CD4-positive, alpha-beta T cell treated with Interleukin-4 for 4 hours (primary cell): ENCODE results near the gene KIRREL3.

ENCODE experiments used
- DNase-seq: peaks from one replicate; pipeline ENCODE4 v3.0.0-alpha.2; 2020

KIRREL3 gene

DNA sequence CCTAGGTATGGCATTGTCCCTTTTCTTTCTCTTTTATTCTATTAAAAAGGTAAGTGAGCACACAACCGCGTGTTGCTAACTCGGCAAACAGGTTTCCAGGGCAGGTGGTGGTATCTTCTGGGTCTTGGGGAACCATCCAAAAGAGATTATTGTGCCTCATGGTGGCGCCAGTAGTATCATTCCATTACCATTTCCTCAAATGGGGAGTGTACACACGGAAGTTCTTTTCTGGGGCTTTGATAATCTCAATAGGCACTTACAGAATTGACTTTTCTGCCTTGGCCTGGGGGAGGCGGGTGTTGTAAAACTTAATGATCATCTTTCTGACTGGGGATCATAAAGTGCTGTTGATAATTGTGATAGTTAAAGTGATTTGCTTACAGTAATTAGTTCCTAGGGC is 234.1 kb downstream of the KIRREL3 start:
- DNase-seq: no peak

GRCh38 chr11:126765196-126765595 is 235.4 kb downstream of the KIRREL3 start:
- DNase-seq: no peak

DNA sequence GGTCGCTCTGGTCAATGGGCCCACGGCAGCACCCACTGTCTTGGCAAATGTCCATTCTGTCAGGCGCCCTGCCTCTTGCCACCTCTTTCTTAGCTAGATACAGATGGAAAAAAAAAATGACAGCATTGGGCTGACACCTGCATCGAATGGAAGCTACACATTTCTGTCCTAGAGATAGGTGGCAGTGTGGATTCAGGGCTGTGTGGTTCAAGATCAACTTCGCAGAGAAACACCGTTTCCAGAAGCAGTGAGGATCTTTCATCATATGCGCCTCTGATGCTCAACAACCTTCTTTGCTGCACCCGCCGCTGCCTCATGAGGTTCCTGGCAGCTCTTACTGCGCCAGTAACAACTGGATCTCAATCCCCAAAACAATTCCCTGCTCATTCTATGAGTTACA is 236.3 kb downstream of the KIRREL3 start:
- DNase-seq: no peak

- DNase-seq: no peak
Observed at GRCh38 chr11:126756855-126757254, 243.7 kb downstream of the KIRREL3 start.

DNA sequence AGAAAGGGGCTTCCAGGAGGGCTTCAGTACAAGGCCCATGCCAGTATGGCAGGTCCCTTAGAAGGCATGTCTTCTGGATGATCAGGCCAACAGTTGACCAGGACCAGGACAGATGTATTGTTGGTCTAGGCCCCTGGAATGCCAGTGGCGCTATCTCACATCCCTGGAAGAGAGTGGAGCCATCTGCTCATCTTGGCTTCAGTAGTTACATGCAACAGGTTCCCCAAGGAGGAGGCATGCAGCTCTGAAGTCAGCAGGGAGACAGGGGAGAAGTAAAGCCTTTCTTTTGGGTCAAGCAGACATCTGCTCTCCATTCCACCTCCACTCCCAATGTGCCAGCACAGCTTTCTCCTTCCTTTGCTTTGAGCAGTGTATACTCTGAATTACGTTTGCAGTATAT is 244.1 kb downstream of the KIRREL3 start:
- no peak for DNase-seq

DNA sequence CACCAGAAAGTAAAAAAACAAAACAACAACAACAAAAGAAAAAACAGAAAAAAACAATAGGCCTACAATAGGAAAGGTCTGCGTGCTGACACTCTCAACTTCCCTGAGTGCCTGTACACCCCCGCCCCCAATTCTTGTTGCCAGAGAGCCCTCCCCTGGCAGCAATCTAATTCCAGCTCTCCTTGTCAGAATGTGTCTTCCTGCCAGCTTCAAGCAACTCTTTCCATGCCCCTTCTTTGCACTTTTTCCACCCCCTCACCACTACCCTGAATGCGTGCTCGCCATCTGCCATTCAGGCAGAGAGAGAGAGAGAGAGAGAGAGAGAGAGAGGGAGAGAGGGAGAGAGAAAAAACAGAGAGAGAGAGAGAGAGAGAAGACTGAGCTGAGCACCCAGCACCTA is 245.0 kb downstream of the KIRREL3 start:
- no peak for DNase-seq

DNA sequence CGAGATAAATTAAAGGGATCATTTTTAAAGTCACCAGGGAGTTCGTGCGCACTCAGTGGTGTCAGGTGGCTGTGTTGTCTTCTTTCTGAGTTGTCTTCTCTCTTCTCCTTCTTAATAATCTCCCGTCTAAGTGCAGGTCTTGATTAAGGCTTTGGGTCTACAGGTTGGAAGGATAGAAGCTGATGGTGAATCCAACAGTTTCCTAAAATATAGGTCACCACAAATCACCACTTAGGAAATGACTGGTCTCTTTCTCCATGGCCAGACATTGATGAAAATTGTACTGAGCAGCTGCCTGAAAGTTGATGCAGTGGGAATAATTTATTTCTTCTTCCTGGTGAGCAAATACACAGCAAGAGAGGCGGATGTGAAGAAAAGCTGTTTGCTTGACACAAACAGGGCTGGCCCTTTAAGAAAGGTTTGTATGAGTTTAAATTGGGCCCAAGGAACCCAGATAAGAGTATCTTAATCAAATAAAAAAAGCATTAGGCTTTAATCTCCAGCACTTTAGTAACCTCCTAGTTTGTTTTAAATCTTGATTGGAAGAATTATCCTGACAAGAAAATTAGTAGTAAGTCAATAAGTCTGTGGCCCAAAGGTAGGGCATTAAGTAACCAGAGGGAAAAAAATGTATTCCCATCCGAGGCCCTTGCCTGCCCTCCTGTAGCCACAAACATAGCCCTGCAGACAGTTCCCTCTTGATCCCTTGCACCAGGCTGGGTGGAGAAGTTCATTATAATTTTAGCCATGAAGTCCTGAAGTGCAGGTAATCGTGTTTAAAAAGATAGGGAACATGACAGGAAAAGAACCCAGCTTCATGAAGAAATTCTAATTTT is 245.8 kb downstream of the KIRREL3 start:
- no peak for DNase-seq

DNA sequence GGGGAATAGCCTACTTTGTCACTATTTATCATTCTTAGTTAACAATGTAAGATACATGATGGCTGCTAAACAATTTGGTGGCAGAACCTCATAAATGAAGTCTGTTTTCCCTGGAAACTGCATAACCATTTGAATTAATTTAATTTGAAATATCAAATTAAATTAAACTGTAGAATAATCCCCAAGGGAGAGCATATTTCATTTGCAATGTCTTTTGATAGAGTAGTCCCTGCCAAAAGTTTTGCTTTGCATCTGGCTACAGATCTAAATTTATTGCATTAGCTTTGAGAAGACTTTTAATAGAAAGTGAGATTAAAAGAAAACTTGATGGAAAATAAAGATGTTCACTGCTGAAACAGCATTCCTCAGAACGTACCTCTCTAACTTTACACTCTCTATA is 246.6 kb downstream of the KIRREL3 start:
- no peak for DNase-seq

- no peak for DNase-seq
Observed at GRCh38 chr11:126751242-126751641, 249.3 kb downstream of the KIRREL3 start.

DNA sequence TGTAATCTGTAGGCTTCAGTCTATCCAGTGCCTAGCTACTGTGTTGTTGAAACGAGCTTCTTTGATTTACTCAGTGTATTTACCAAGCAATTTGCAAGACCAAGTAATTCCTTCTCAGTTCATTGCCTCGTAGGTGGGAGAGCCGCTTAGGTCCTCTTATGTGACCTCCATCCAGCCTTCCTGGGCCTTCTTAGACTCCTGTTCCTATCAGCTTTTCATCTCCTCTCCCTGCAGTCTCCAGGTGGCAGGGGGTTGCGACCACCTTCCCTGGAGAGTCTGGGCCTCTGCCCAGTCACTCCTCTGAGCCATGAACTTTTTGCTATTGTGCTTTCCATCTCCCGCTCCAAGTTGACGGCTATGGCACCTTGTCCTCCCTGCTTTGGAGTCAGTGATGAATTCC is 251.8 kb downstream of the KIRREL3 start:
- no peak for DNase-seq

GRCh38 chr11:126748100-126748791 is 252.3 kb downstream of the KIRREL3 start:
- DNase-seq: no peak

DNA sequence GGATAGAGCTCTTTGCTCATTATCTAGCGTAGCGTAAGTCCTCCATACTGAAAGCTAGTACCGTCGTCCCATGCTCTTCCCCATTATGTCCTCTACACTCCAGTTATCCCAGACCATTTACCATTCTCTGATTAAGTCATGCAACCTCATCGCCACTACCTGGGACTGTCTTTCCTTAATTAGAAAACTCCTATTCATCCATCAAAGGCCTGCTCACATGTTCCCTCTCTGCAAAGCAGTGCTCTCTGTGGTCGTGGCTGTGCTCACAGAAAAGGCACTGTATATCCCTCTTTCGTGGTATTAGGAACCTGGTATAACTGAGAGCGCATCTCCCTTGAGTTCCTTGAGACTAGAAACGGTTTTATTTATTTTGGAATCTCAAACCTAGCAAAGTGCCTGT is 253.3 kb downstream of the KIRREL3 start:
- no peak for DNase-seq

DNA sequence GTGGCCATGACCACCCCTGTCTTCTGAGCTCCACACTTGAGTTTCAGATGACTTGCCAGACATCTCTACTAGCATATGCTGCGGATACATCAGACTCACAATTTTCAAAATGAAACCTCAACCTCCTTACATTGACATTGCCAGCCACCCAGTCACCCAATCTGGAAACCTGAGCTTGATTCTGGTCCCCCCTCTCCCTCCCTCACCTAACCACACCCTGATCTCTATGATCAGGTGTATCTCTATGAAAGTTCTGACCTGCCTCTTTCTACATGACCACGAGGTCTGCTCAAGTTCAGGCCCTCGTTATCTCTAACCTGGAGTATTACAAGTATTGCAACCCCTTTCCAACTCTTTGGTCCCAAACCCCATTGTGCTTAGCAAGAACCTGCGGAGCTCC is 254.1 kb downstream of the KIRREL3 start:
- no peak for DNase-seq

DNA sequence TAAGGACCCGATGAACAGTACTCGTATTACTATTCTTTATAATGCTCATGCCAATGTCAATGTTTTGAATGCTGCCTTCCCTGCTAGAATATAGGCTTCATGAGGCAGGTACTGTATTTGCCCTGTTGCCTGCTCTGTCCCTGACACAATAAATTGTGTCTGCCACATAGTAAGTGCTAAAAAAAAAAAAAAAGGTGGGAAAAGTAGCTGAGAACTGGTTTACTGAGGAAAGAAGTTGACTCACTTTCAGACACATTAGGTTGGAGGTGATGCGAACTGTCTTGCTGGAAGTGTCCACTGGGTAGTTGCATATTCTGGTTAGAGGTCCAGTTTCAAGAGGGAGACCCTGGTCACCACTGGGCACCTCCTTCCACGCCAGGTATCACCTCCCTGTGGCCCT is 255.9 kb downstream of the KIRREL3 start:
- no peak for DNase-seq

- no peak for DNase-seq
Observed at GRCh38 chr11:126743628-126744027, 256.9 kb downstream of the KIRREL3 start.

DNA sequence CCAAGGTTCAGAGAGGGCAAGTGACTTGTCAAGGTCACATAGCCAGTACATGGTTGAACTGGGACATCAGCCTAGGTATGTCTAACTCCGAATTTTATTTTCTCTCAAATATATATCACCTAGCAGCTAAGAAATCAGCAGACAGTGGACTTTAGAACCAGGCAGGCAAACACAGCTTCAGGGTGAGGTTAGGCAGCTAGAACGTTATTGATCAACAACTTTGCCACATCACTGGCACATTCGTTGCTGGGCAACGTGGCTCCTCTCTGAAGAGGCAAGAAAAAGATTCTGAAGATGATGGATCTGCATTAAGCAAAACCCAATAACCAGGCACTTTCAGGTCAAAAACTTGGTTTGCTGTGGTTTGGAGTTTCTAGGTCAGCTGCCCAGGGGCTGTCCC is 258.0 kb downstream of the KIRREL3 start:
- no peak for DNase-seq

DNA sequence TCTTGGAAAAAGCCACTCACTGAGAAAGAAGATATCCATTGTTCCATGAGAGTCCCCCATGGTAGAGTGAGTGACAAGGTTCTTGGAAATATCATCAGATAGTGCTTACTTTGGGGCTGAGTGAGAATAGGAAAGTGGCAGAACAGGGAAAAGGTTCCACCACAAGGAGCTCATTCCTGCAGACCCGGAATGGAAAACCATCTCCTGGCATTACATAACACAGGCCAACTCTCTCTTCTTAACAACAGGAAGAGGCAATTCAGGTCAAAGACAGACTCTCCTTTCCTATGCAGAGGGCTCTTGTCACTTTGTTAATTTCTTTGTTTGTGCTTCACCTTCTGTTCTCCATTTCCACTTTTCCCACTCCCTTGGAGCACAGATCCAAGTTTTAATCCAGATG is 259.7 kb downstream of the KIRREL3 start:
- DNase-seq: no peak

GRCh38 chr11:126739499-126740145 is 260.9 kb downstream of the KIRREL3 start:
- no peak for DNase-seq

- no peak for DNase-seq
Observed at GRCh38 chr11:126738295-126739031, 262.1 kb downstream of the KIRREL3 start.

- DNase-seq: no peak
Observed at GRCh38 chr11:126736682-126737572, 263.6 kb downstream of the KIRREL3 start.

DNA sequence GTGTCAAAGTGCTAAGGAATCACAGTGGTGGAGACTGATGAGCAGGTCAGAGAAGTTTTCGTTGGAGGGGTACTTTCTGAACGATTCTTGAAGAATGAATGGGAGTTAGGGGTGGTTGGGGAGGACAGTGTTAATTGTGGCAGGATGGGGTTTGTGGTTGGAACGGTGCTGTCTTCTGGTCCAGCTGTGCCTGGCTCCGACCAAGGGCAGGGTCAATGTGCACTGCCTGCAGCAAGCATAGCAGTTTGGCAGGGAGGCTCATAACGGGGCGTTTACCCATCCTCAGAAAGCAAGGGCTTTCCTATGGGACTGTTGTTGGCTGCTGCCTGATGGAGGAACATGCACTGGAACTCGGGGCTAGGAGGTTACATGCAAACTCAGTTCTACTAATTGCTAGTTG is 265.8 kb downstream of the KIRREL3 start:
- no peak for DNase-seq

- DNase-seq: no peak
Observed at GRCh38 chr11:126733685-126734084, 266.9 kb downstream of the KIRREL3 start.
